BLaER1 treated with 17β-estradiol and CSF1 and Interleukin-3, amounts not matched to agents 10 nM and 100 nM (cell line): ENCODE measurements around the gene BLID.

Experiments
- H3K27ac ChIP-seq, 11 experiments: shearing (Covaris generic); formaldehyde crosslinking; 2 replicates each; pipeline ENCODE4 v1.8.1; 2022
- H3K27me3 ChIP-seq, 11 experiments: shearing (Covaris generic); formaldehyde crosslinking; 2 replicates each; pipeline ENCODE4 v1.8.1; 2022
- H3K36me3 ChIP-seq, 11 experiments: shearing (Covaris generic); formaldehyde crosslinking; 2 replicates each; pipeline ENCODE4 v1.8.1; 2022
- H3K4me1 ChIP-seq, 10 experiments: shearing (Covaris generic); formaldehyde crosslinking; 2 replicates each; pipeline ENCODE4 v1.8.1; 2022
- H3K4me2 ChIP-seq, 11 experiments: shearing (Covaris generic); formaldehyde crosslinking; 2 replicates each; pipeline ENCODE4 v1.8.1; 2022
- H3K4me3 ChIP-seq, 10 experiments: shearing (Covaris generic); formaldehyde crosslinking; 2 replicates each; pipeline ENCODE4 v1.8.1; 2022
- H3K9ac ChIP-seq, 11 experiments: shearing (Covaris generic); formaldehyde crosslinking; 2 replicates each; pipeline ENCODE4 v1.8.1; 2022
- H3K9me3 ChIP-seq, 11 experiments: shearing (Covaris generic); formaldehyde crosslinking; replicated peaks in 1 of 11; 2 replicates each; pipeline ENCODE4 v1.8.1; 2022
- H4K20me1 ChIP-seq, 11 experiments: shearing (Covaris generic); formaldehyde crosslinking; 2 replicates each; pipeline ENCODE4 v1.8.1; 2022
- Cebpa-rat ChIP-seq, 11 experiments: shearing (Covaris generic); IDR thresholded peaks; 2 replicates each; pipeline ENCODE4 v1.8.1; 2022

Gene BLID

DNA sequence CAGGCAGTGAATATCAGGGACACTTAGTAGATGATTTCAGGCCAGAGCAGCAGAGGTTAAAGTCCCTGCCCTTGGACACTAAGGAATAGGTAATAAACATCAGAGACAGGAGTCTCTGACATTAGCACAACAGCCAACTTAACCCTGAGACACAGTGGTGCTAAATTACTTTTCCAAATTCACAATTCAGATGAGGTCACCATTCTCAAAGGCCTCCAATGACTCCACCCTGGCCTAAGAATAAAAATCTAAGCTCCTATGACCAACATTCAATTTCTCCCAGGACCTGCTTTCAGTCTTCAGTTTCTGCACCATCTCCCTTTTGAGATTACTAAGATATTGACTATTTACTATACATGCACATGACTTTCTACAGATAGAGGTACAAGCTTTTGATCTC, 42.0 kb downstream of the BLID start:
- no peak for TF ChIP-seq Cebpa-rat (IDR thresholded peaks at IDR 0.05)
- no peak overlapping the region for H3K4me3 ChIP-seq
- no peak overlapping the region for H3K9ac ChIP-seq
- H3K36me3 ChIP-seq = no peaks in the 10 kb centered on the region
- H3K4me2 ChIP-seq = no peak overlapping the region
- no peak overlapping the region for H3K27ac ChIP-seq
- H4K20me1 ChIP-seq = no peaks in the 10 kb centered on the region
- peaks cover 0 to 5% (median 0%) of the 10 kb centered on the region in 10 experiments; a peak in 4 of 20 replicates for H3K4me1 ChIP-seq
- H3K9me3 ChIP-seq = no peaks in the 10 kb centered on the region
- no peaks in the 10 kb centered on the region for H3K27me3 ChIP-seq

DNA sequence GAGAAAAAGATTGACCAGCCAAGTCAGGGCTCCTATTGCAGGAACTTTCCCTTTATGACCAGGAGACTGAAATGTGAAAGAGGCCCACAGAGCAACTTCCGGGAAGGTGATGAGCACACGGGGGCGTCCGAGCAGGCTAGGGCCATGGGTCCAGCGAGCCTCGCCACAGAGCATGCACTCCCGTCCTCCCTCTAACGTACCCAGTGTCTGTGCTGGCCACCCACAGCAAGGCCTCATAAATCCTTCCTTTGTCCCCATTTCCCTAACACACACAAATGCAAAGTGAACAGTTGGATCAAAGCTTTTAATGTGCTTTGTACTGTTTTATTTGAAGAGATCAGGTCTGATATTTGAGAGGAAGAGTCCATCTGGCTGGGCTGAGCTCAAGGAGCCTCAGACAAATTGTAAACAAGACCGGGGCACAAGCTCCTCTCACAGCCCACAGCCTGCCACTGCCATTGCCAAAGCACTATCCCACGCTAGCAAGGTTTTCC, 44.3 kb downstream of the BLID start:
- H3K4me3 ChIP-seq = no peak overlapping the region
- no peaks in the 10 kb centered on the region for H3K36me3 ChIP-seq
- no peaks in the 10 kb centered on the region for H3K9me3 ChIP-seq
- no peak overlapping the region for H3K9ac ChIP-seq
- H4K20me1 ChIP-seq = no peaks in the 10 kb centered on the region
- no peaks in the 10 kb centered on the region for H3K27me3 ChIP-seq
- H3K27ac ChIP-seq = no peak overlapping the region
- H3K4me1 ChIP-seq = peaks cover 0 to 5% (median 0%) of the 10 kb centered on the region in 10 experiments; a peak in 4 of 20 replicates
- no peak for TF ChIP-seq Cebpa-rat (IDR thresholded peaks at IDR 0.05)
- H3K4me2 ChIP-seq = no peak overlapping the region

DNA sequence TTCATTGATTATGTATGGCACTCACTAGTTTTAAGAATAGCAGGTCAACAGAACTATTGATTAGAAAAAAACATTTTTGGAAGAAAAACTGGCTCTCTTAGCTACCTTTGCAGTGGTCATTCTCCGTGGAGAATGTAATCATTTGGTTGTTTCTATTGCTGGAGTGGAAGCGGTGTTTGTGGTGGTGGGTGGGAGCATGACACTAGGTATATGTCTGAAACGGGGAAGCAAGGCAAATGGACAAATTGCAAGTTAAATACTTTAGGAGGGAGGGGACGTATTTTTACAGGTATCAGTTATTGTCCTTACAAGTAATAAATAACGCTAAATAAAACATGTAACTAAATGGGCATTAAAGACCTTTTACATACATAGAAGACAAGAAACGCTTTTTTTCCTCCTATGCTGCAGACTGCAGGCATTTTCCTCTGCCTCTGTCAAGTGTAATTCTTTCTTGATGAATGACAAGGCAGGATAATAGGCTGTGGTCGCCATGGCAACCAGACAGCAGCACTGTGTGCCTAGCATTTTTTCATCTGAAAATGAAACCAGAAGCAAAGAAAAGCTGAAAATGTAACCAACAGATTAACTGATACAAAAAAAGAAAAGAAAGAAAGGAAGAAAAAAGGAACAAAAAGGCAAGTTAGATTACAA, 46.2 kb downstream of the BLID start:
- Histone ChIP-seq H3K4me3 (no peak overlapping the region), H3K4me1 (peaks cover 0 to 5% (median 0%) of the 10 kb centered on the region in 10 experiments; a peak in 4 of 20 replicates), H3K9ac (no peak overlapping the region), H3K36me3 (no peaks in the 10 kb centered on the region), H4K20me1 (no peaks in the 10 kb centered on the region), H3K27ac (no peak overlapping the region), H3K9me3 (0 out of 22 replicates have a peak, but pooled peaks cover 0 to 5% (median 0%) of the 10 kb centered on the region in 11 experiments), H3K4me2 (no peak overlapping the region), H3K27me3 (no peaks in the 10 kb centered on the region)
- TF ChIP-seq Cebpa-rat (IDR thresholded peaks at IDR 0.05) = no peak

DNA sequence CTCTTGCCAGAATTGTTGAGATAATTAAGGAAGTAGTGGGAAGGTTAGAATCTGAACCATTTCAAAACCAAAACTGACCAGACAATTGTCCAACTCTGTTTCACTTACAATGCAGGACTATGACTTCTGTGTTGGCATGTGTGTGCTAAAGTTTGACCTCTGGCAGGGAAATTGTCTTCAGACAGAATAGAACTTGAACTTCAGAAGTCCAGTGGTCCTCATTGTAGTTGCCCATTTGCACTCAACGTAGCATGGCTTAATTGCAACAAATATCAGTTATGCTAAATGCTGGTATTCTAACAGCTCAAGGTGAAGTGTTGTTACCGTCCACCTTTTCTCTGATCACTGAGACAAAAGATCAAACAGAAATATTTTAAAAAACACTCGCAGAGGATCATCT, 47.2 kb downstream of the BLID start:
- H3K27ac ChIP-seq = no peak overlapping the region
- H3K36me3 ChIP-seq = no peaks in the 10 kb centered on the region
- peaks cover 0 to 5% (median 0%) of the 10 kb centered on the region in 10 experiments; a peak in 4 of 20 replicates for H3K4me1 ChIP-seq
- H3K4me2 ChIP-seq = no peak overlapping the region
- no peak overlapping the region for H3K9ac ChIP-seq
- H3K9me3 ChIP-seq = 0 out of 22 replicates have a peak, but pooled peaks cover 0 to 5% (median 0%) of the 10 kb centered on the region in 11 experiments
- H4K20me1 ChIP-seq = no peaks in the 10 kb centered on the region
- no peaks in the 10 kb centered on the region for H3K27me3 ChIP-seq
- TF ChIP-seq Cebpa-rat (IDR thresholded peaks at IDR 0.05) = no peak
- H3K4me3 ChIP-seq = no peak overlapping the region

DNA sequence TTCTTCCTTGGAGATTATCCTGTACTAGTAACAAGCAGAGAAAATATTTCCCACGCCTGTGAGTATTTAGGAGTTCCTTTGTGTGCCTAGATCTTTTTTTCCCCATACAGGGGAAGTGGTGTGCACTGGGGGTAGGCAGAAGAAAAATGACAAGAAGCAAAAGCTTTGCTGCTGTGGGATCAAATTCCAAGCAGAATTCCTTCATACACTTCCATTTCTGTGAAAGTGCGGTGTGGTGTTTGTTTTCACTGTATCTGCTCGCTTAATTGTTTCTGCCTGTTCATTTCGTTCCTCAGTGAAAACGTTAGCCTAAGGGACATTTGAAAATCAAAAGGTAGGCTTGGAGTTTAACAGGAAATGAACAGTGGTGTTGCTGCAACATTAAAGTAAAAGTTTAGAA, 47.9 kb downstream of the BLID start:
- no peak overlapping the region for H3K27ac ChIP-seq

More for the DNA sequence above, 47.9 kb downstream of the BLID start:
- Histone ChIP-seq H3K36me3 (no peaks in the 10 kb centered on the region), H3K4me3 (no peak overlapping the region), H3K9me3 (0 out of 22 replicates have a peak, but pooled peaks cover 0 to 5% (median 0%) of the 10 kb centered on the region in 11 experiments), H3K27me3 (no peaks in the 10 kb centered on the region), H3K4me2 (no peak overlapping the region), H3K9ac (no peak overlapping the region), H4K20me1 (no peaks in the 10 kb centered on the region), H3K4me1 (peaks cover 0 to 5% (median 0%) of the 10 kb centered on the region in 10 experiments; a peak in 4 of 20 replicates)
- no peak for TF ChIP-seq Cebpa-rat (IDR thresholded peaks at IDR 0.05)
